WERI-Rb-1 (cell line): ENCODE data around the gene ZNF619.

Source experiments
- DNase-seq: peaks from one replicate; pipeline ENCODE4 v3.0.0-alpha.2; 2020
- H3K27ac ChIP-seq: fragments of 250-450 bp; sonication (Bioruptor Pico); 2 replicates; pipeline ENCODE4 v1.5.1; 2020; ENCODE audit warnings: mild to moderate bottlenecking, moderate library complexity
- H3K27me3 ChIP-seq: fragments of 250-450 bp; sonication (Bioruptor Pico); 2 replicates; pipeline ENCODE4 v1.5.1; 2021; ENCODE audit warnings: mild to moderate bottlenecking, low read depth, moderate library complexity; ENCODE audit not compliant: insufficient read depth, severe bottlenecking
- H3K36me3 ChIP-seq: fragments of 250-450 bp; sonication (Bioruptor Pico); 2 replicates; pipeline ENCODE4 v1.5.1; 2020; ENCODE audit warnings: mild to moderate bottlenecking, moderate library complexity
- H3K4me3 ChIP-seq: 2 replicates; pipeline ENCODE4 v1.5.1; 2011; ENCODE audit warnings: low read depth, mild to moderate bottlenecking, control low read depth, low read length
- H3K9me3 ChIP-seq: fragments of 250-450 bp; sonication (Bioruptor Pico); 2 replicates; pipeline ENCODE4 v1.5.1; 2021; ENCODE audit warnings: mild to moderate bottlenecking, moderate library complexity; ENCODE audit not compliant: severe bottlenecking
- CTCF ChIP-seq: IDR thresholded peaks from 2 replicates; pipeline ENCODE4 v1.5.1; 2011; ENCODE audit warnings: low read depth, mild to moderate bottlenecking, control low read depth, inconsistent platforms, low read length

The ZNF619 gene

GRCh38 chr3:40450438-40450837 lies 26.5 kb upstream of the ZNF619 start:
- Histone ChIP-seq H3K36me3 (no peaks in the 10 kb centered on the region), H3K27ac (no peak overlapping the region), H3K27me3 (no peaks in the 10 kb centered on the region), H3K9me3 (no peaks in the 10 kb centered on the region), H3K4me3 (no peak overlapping the region)
- DNase-seq = no peak
- no peak for TF ChIP-seq CTCF

- H3K9me3 ChIP-seq = no peaks in the 10 kb centered on the region
- H3K27ac ChIP-seq = no peak overlapping the region
- no peak for TF ChIP-seq CTCF
- no peaks in the 10 kb centered on the region for H3K27me3 ChIP-seq
- DNase-seq = no peak
- no peaks in the 10 kb centered on the region for H3K36me3 ChIP-seq
- no peak overlapping the region for H3K4me3 ChIP-seq
Measured at GRCh38 chr3:40451551-40451950, 25.4 kb upstream of the ZNF619 start.

GRCh38 chr3:40452057-40452456 lies 24.9 kb upstream of the ZNF619 start:
- Histone ChIP-seq H3K4me3 (peak overlapping the region; percentile 79), H3K9me3 (no peaks in the 10 kb centered on the region), H3K27ac (no peak overlapping the region), H3K27me3 (no peaks in the 10 kb centered on the region), H3K36me3 (no peaks in the 10 kb centered on the region; the same call in 1 of the 2 replicates)
- no peak for DNase-seq
- no peak for TF ChIP-seq CTCF

GRCh38 chr3:40452562-40452875 lies 24.4 kb upstream of the ZNF619 start:
- TF ChIP-seq CTCF = no peak
- no peaks in the 10 kb centered on the region for H3K27me3 ChIP-seq
- H3K27ac ChIP-seq = peak overlapping the region; percentile 76
- peak overlapping the region; percentile 79 for H3K4me3 ChIP-seq
- no peaks in the 10 kb centered on the region for H3K9me3 ChIP-seq
- no peak for DNase-seq
- H3K36me3 ChIP-seq = peaks cover 4% of the 10 kb centered on the region

- no peak for TF ChIP-seq CTCF
- H3K36me3 ChIP-seq = peaks cover 10% of the 10 kb centered on the region
Measured at GRCh38 chr3:40452876-40453730, 23.8 kb upstream of the ZNF619 start.

GRCh38 chr3:40453933-40454332 lies 23.0 kb upstream of the ZNF619 start:
- DNase-seq = no peak
- no peaks in the 10 kb centered on the region for H3K27me3 ChIP-seq
- no peaks in the 10 kb centered on the region for H3K9me3 ChIP-seq
- H3K27ac ChIP-seq = peak overlapping the region; percentile 74
- TF ChIP-seq CTCF = no peak
- H3K4me3 ChIP-seq = peak overlapping the region; percentile 79
- H3K36me3 ChIP-seq = peaks cover 18% of the 10 kb centered on the region

More at GRCh38 chr3:40452876-40453730, 23.8 kb upstream of the ZNF619 start:
- H3K4me3 ChIP-seq = peak overlapping the region; percentile 79
- peak overlapping the region; percentile 76 for H3K27ac ChIP-seq
- H3K9me3 ChIP-seq = no peaks in the 10 kb centered on the region
- DNase-seq = peak; percentile 98
- H3K27me3 ChIP-seq = no peaks in the 10 kb centered on the region
